Endothelial cell of umbilical vein (primary cell): ENCODE results near the gene CHL1. TPM values are rescaled to one million over a fixed set of nuclear protein-coding genes. Genes with fewer than 3 reads are reported as not detected.

Experiments used
- BruUV-seq: library from RNA; stranded (reverse); fragments of 400-500 nt; replicated peaks from 2 replicates; lab custom pipeline; 2021; lab: Mats Ljungman, UMichigan
- CTCF ChIA-PET: fragments of 300-600, 350-600 bp; sonication (Branson Sonifier 250); formaldehyde crosslinking; loops from one replicate; lab custom pipeline; 2021; ENCODE audit warnings: antibody characterized with exemption, inconsistent platforms; lab: Charles Lee
- POLR2A ChIA-PET: fragments of 300-600, 350-600 bp; sonication (Branson Sonifier 250); formaldehyde crosslinking; loops from one replicate; lab custom pipeline; 2021; ENCODE audit warnings: antibody characterized with exemption, inconsistent platforms; lab: Charles Lee
- DNase-seq: peaks from one replicate; pipeline ENCODE4 v3.0.0-alpha.2; 2011; ENCODE audit warnings: low read depth, low spot score
- FAIRE-seq: peaks from 2 replicates; lab custom pipeline; 2011; peaks lifted over from hg19 to GRCh38; lab: Jason Lieb, UNC
- H2AFZ ChIP-seq: 2 replicates; pipeline ENCODE4 v1.6.0; 2012; ENCODE audit warnings: low read depth, low read length, control low read depth, inconsistent platforms
- H3K27ac ChIP-seq: 2 replicates; pipeline ENCODE4 v1.5.1; 2011; ENCODE audit warnings: low read depth, mild to moderate bottlenecking, control low read depth, low read length, moderate library complexity; ENCODE audit not compliant: insufficient read depth
- H3K27me3 ChIP-seq, 2 experiments: 2 replicates each; pipeline versions ENCODE4 v1.6.0 to v1.6.1; 2011; ENCODE audit warnings: low read length in 2 of 2, mixed read lengths in 1 of 2; ENCODE audit not compliant: control insufficient read depth in 2 of 2, insufficient read depth in 2 of 2
- H3K36me3 ChIP-seq, 2 experiments: 2 replicates in 1 of 2; 3 replicates in 1 of 2; pipeline ENCODE4 v1.5.1; 2011; ENCODE audit warnings: low read length in 2 of 2, mild to moderate bottlenecking in 1 of 2, moderate library complexity in 1 of 2; ENCODE audit not compliant: control insufficient read depth in 2 of 2, insufficient read depth in 2 of 2; ENCODE audit errors: extremely low read depth in 1 of 2
- H3K4me1 ChIP-seq: 3 replicates; pipeline ENCODE4 v1.5.1; 2011; ENCODE audit warnings: mild to moderate bottlenecking, low read length; ENCODE audit not compliant: control insufficient read depth, insufficient read depth; ENCODE audit errors: extremely low read depth
- H3K4me2 ChIP-seq: 2 replicates; pipeline ENCODE4 v1.6.1; 2011; ENCODE audit warnings: low read length, control low read depth, mixed read lengths; ENCODE audit not compliant: insufficient read depth
- H3K4me3 ChIP-seq, 3 experiments: fragments of 200-600 bp in 1 of 3; sonication (generic), shearing (Covaris generic) in 1 of 3; replicated peaks in 1 of 3; 2 replicates each; pipeline ENCODE4 v1.5.1; 2011 to 2016; ENCODE audit warnings: control low read depth in 3 of 3, low read length in 3 of 3, mild to moderate bottlenecking in 2 of 3, inconsistent platforms in 1 of 3, low read depth in 1 of 3, moderate library complexity in 1 of 3; ENCODE audit not compliant: insufficient read depth in 1 of 3
- H3K79me2 ChIP-seq: 2 replicates; pipeline ENCODE4 v1.6.0; 2012; ENCODE audit warnings: low read length, inconsistent platforms; ENCODE audit not compliant: control insufficient read depth, insufficient read depth
- H3K9ac ChIP-seq: replicated peaks from 2 replicates; pipeline ENCODE3; 2011; ENCODE audit warnings: low read length, control low read depth; ENCODE audit not compliant: insufficient read depth; ENCODE audit errors: extremely low read depth
- H3K9me1 ChIP-seq: replicated peaks from 3 replicates; pipeline ENCODE4 v1.6.0; 2011; ENCODE audit warnings: mild to moderate bottlenecking, low read length; ENCODE audit not compliant: control insufficient read depth, insufficient read depth; ENCODE audit errors: extremely low read depth
- H3K9me3 ChIP-seq: replicated peaks from 2 replicates; pipeline ENCODE4 v1.5.1; 2012; ENCODE audit warnings: low read length, inconsistent platforms; ENCODE audit not compliant: control insufficient read depth, insufficient read depth
- H4K20me1 ChIP-seq: replicated peaks from 2 replicates; pipeline ENCODE3; 2011; ENCODE audit warnings: mild to moderate bottlenecking, low read length; ENCODE audit not compliant: control insufficient read depth, insufficient read depth; ENCODE audit errors: extremely low read depth
- EZH2 ChIP-seq: IDR thresholded peaks from 2 replicates; pipeline ENCODE4 v1.6.1; 2012; ENCODE audit warnings: borderline replicate concordance, low read depth, mild to moderate bottlenecking, moderate library complexity, low read length, inconsistent platforms; ENCODE audit not compliant: severe bottlenecking
- FOS ChIP-seq: IDR thresholded peaks from 2 replicates; pipeline ENCODE4 v1.6.1; 2011; ENCODE audit warnings: mild to moderate bottlenecking, low read length, moderate library complexity, borderline replicate concordance; ENCODE audit not compliant: insufficient read depth
- GATA2 ChIP-seq: IDR thresholded peaks from 2 replicates; pipeline ENCODE4 v1.7.0; 2011; ENCODE audit warnings: low read depth, mild to moderate bottlenecking, moderate library complexity, mixed read lengths, low read length; ENCODE audit not compliant: insufficient read length, insufficient read depth
- JUN ChIP-seq: IDR thresholded peaks from 2 replicates; pipeline ENCODE4 v1.6.1; 2011; ENCODE audit warnings: borderline replicate concordance, low read depth; ENCODE audit not compliant: insufficient read length, insufficient read depth
- MAX ChIP-seq: IDR thresholded peaks from 2 replicates; pipeline ENCODE4 v1.6.1; 2011; ENCODE audit not compliant: insufficient read depth, insufficient read length
- MYC ChIP-seq: IDR thresholded peaks from one replicate; pipeline ENCODE4 v1.6.1; 2011; ENCODE audit warnings: mild to moderate bottlenecking, low read depth, low read length
- POLR2A ChIP-seq: IDR thresholded peaks from 2 replicates; pipeline ENCODE4 v1.6.1; 2012; ENCODE audit warnings: low read depth, mild to moderate bottlenecking, control low read depth, low read length
- POLR2AphosphoS5 ChIP-seq: IDR thresholded peaks from 2 replicates; pipeline ENCODE4 v1.6.1; 2012; ENCODE audit warnings: low read depth, mild to moderate bottlenecking, control low read depth, low read length, moderate library complexity; ENCODE audit not compliant: insufficient read depth
- dilution Hi-C: fragments of 300-500 bp; cut with MboI; formaldehyde crosslinking; loops from one replicate; pipeline ENCODE4 v1.15.0; 2019; ENCODE audit warnings: low sequenced_read_pairs; ENCODE audit not compliant: extremely low pct_ligation_motif_present
- intact Hi-C: fragments of 100-400 bp; cut with micrococcal nuclease; formaldehyde crosslinking; loops from one replicate; pipeline ENCODE4 v1.10.0; 2022
- polyA plus RNA-seq, 4 experiments: library from polyadenylated mRNA; depleted of rRNA in 3 of 4; stranded (reverse) in 3 of 4; unstranded in 1 of 4; fragments of >200 nt; gene quantifications; 2 replicates each; pipeline versions ENCODE4 v1.2.1 to v1.2.3, GENCODE V29; 2011 to 2012; ENCODE audit warnings: missing spikeins in 1 of 4
- total RNA-seq: library from RNA; stranded (reverse); gene quantifications from 2 replicates; pipeline ENCODE4 v1.2.3, GENCODE V29; 2021
- TF ChIP-seq, protein P1 (sequence below), 2 donors: IDR thresholded peaks; 1 replicate in 1 of 2; 2 replicates in 1 of 2; pipeline ENCODE4 v1.5.1; 2011; ENCODE audit warnings: low read length in 2 of 2, mild to moderate bottlenecking in 2 of 2, moderate library complexity in 2 of 2, control low read depth in 1 of 2, inconsistent platforms in 1 of 2, low read depth in 1 of 2; ENCODE audit not compliant: insufficient read depth in 1 of 2; ENCODE audit errors: extremely low read depth in 1 of 2

CHL1 gene
- total and polyA plus RNA-seq, 2 donors (not counting 3 experiments of a cell fraction or from before 2014, with no cell fraction given) = not detected

DNA sequence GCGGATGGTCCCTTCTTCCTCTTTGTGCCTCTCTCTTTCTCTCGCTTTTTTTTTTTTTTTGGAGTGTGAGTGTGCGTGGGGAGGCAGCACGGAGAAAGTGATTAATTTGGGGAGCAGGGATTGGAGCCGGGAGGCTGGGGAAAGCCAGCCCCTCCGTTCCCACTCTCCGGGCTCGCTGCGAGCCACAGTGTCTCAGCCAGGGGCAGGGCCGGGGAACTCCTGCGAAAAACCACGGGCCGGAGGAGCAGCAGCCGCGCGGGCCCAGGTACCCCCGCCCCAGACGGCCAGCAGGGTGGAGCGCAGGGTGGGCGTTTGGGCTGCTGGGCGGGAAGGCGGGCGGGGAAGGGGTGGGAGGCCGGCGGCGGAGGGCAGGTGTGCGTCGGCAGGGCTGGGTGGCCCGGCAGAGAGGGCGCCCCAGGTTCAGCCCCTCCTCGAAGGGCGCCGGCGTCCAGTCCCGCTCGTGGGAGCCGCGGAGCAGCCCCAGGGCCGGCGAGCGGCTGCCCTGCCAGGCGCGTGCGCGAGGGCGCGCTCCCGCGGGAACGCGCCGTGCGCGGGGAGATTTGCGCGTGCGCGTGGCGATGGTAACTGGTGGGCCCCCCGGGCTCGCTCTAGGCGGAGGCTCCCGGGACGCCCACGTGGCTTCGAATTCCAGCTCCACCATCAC, 1.4 kb downstream of the CHL1 start:
- dilution Hi-C loops (no loop called here), intact Hi-C loops (no loop called here)
- H3K4me3 ChIP-seq = no peak overlapping the region
- no peaks in the 10 kb centered on the region for H3K4me1 ChIP-seq
- no peaks in the 10 kb centered on the region for H3K27me3 ChIP-seq
- no peak overlapping the region for H2AFZ ChIP-seq
- DNase-seq = no peak
- no peak overlapping the region for H3K27ac ChIP-seq
- no peaks in the 10 kb centered on the region for H4K20me1 ChIP-seq
- H3K79me2 ChIP-seq = no peaks in the 10 kb centered on the region
- no peaks in the 10 kb centered on the region for H3K36me3 ChIP-seq
- BruUV-seq = no TSS peak
- TF ChIP-seq JUN (no peak), MYC (no peak), POLR2A (no peak), FOS (no peak), POLR2AphosphoS5 (no peak), GATA2 (no peak), MAX (no peak), EZH2 (no peak)
- TF ChIP-seq, protein P1, sequence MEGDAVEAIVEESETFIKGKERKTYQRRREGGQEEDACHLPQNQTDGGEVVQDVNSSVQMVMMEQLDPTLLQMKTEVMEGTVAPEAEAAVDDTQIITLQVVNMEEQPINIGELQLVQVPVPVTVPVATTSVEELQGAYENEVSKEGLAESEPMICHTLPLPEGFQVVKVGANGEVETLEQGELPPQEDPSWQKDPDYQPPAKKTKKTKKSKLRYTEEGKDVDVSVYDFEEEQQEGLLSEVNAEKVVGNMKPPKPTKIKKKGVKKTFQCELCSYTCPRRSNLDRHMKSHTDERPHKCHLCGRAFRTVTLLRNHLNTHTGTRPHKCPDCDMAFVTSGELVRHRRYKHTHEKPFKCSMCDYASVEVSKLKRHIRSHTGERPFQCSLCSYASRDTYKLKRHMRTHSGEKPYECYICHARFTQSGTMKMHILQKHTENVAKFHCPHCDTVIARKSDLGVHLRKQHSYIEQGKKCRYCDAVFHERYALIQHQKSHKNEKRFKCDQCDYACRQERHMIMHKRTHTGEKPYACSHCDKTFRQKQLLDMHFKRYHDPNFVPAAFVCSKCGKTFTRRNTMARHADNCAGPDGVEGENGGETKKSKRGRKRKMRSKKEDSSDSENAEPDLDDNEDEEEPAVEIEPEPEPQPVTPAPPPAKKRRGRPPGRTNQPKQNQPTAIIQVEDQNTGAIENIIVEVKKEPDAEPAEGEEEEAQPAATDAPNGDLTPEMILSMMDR (IDR thresholded peaks at IDR 0.05; ENCODE audit: extremely low read depth in 1 of 2, insufficient read depth in 1 of 2, low read depth in 1 of 2, low read length in 2 of 2) = no peak
- ChIA-PET POLR2A (no interaction called here), CTCF (no interaction called here)
- H3K4me2 ChIP-seq = no peak overlapping the region
- H3K9me1 ChIP-seq = no peaks in the 10 kb centered on the region
- FAIRE-seq = no peak
- H3K9me3 ChIP-seq = no peaks in the 10 kb centered on the region
- no peak overlapping the region for H3K9ac ChIP-seq
